WTC11 (cell line): ENCODE data around the gene SLC38A7.
A peak's percentile ranks its signal among the peaks of the same experiment; 100 is the strongest.

Source experiments
- CREM ChIP-seq: sonication (generic); formaldehyde crosslinking; IDR thresholded peaks from 2 replicates; pipeline ENCODE4 v1.8.1; 2022; ENCODE audit warnings: mild to moderate bottlenecking, missing genetic modification reagents, moderate library complexity
- CTCF ChIP-seq: fragments of 200-600 bp; IDR thresholded peaks from 2 replicates; pipeline ENCODE4 v1.8.0; 2022; ENCODE audit warnings: antibody characterized with exemption
- ESRRA ChIP-seq: sonication (generic); formaldehyde crosslinking; IDR thresholded peaks from 2 replicates; pipeline ENCODE4 v1.8.1; 2022; ENCODE audit warnings: mild to moderate bottlenecking, missing genetic modification reagents, borderline replicate concordance
- MAX ChIP-seq: sonication (generic); formaldehyde crosslinking; IDR thresholded peaks from 2 replicates; pipeline ENCODE4 v1.8.0; 2022; ENCODE audit warnings: mild to moderate bottlenecking, missing genetic modification reagents
- TCF7 ChIP-seq: sonication (generic); formaldehyde crosslinking; IDR thresholded peaks from 2 replicates; pipeline ENCODE4 v1.8.0; 2022; ENCODE audit warnings: mild to moderate bottlenecking, low read depth, missing genetic modification reagents, moderate library complexity
- ZBTB43 ChIP-seq: sonication (generic); formaldehyde crosslinking; IDR thresholded peaks from 2 replicates; pipeline ENCODE4 v1.8.1; 2023; ENCODE audit warnings: mild to moderate bottlenecking, missing genetic modification reagents
- ZNF232 ChIP-seq: sonication (generic); formaldehyde crosslinking; IDR thresholded peaks from 2 replicates; pipeline ENCODE4 v1.8.0; 2022; ENCODE audit warnings: mild to moderate bottlenecking, missing genetic modification reagents
- ZNF317 ChIP-seq: sonication (generic); formaldehyde crosslinking; IDR thresholded peaks from 2 replicates; pipeline ENCODE4 v1.8.1; 2023; ENCODE audit warnings: low read depth, mild to moderate bottlenecking, moderate library complexity, missing genetic modification reagents, borderline replicate concordance
- ZNF423 ChIP-seq: fragments of 250-450 bp; sonication (Bioruptor Pico); IDR thresholded peaks from 2 replicates; pipeline ENCODE4 v2.1.2; 2022; ENCODE audit warnings: mild to moderate bottlenecking, moderate library complexity
- TF ChIP-seq, protein P1 (sequence below): sonication (generic); formaldehyde crosslinking; conservative IDR thresholded peaks from 2 replicates; pipeline ENCODE4 v1.8.1; 2022; ENCODE audit warnings: mild to moderate bottlenecking, missing genetic modification reagents
- TF ChIP-seq, protein P2 (sequence below): sonication (generic); formaldehyde crosslinking; IDR thresholded peaks from 2 replicates; pipeline ENCODE4 v1.8.1; 2022; ENCODE audit warnings: mild to moderate bottlenecking, missing genetic modification reagents, moderate library complexity, borderline replicate concordance

- no peak for TF ChIP-seq CREM
- TF ChIP-seq TCF7 (CRISPR knock-in tag), result no peak
- TF ChIP-seq CTCF, result no peak
- TF ChIP-seq ZNF317 (CRISPR knock-in tag), result no peak
- TF ChIP-seq, protein P1, sequence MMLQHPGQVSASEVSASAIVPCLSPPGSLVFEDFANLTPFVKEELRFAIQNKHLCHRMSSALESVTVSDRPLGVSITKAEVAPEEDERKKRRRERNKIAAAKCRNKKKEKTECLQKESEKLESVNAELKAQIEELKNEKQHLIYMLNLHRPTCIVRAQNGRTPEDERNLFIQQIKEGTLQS (CRISPR knock-in tag), result no peak
- no peak for TF ChIP-seq MAX
- TF ChIP-seq, protein P2, sequence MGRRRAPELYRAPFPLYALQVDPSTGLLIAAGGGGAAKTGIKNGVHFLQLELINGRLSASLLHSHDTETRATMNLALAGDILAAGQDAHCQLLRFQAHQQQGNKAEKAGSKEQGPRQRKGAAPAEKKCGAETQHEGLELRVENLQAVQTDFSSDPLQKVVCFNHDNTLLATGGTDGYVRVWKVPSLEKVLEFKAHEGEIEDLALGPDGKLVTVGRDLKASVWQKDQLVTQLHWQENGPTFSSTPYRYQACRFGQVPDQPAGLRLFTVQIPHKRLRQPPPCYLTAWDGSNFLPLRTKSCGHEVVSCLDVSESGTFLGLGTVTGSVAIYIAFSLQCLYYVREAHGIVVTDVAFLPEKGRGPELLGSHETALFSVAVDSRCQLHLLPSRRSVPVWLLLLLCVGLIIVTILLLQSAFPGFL (CRISPR knock-in tag), result peak; percentile 8; the same call in 1 of the 2 replicates
- TF ChIP-seq ZNF232 (CRISPR knock-in tag), result no peak
- no peak for TF ChIP-seq ZNF423 (CRISPR knock-in tag)
- TF ChIP-seq ZBTB43 (CRISPR knock-in tag), result peak; percentile 61; the same call in 1 of the 2 replicates
- no peak for TF ChIP-seq ESRRA
These were observed 55.5 kb downstream of the SLC38A7 start for GRCh38 chr16:58628845-58629732.
